Neural crest cell (in vitro differentiated cells): ENCODE data around the gene SLC4A2. TPM values are rescaled to one million over a fixed set of nuclear protein-coding genes. Genes with fewer than 3 reads are reported as not detected.
A peak's percentile ranks its signal among the peaks of the same experiment; 100 is the strongest.

Source experiments
- DNase-seq: peaks from one replicate; pipeline ENCODE4 v3.0.0; 2021; ENCODE audit warnings: low read depth, mixed read lengths, low spot score
- H3K27ac Mint-ChIP-seq: one replicate; pipeline ENCODE4 v1.8.0; 2021; ENCODE audit warnings: mild to moderate bottlenecking, mixed read lengths; ENCODE audit not compliant: unreplicated experiment
- H3K27me3 Mint-ChIP-seq: 2 replicates; pipeline ENCODE4 v1.8.0; 2021; ENCODE audit warnings: low read depth, mild to moderate bottlenecking, mixed read lengths
- H3K36me3 Mint-ChIP-seq: 2 replicates; pipeline ENCODE4 v1.8.0; 2021; ENCODE audit warnings: low read depth, mild to moderate bottlenecking, mixed read lengths
- H3K4me1 Mint-ChIP-seq: 2 replicates; pipeline ENCODE4 v1.8.0; 2021; ENCODE audit warnings: mixed read lengths
- H3K4me3 Mint-ChIP-seq: one replicate; pipeline ENCODE4 v1.8.0; 2021; ENCODE audit warnings: mild to moderate bottlenecking, mixed read lengths
- H3K9me3 Mint-ChIP-seq: 2 replicates; pipeline ENCODE4 v1.8.0; 2021; ENCODE audit warnings: mixed read lengths
- CTCF ChIP-seq: fragments of 200-600 bp; sonication (generic); conservative IDR thresholded peaks from 2 replicates; pipeline ENCODE4 v1.5.0; 2021; ENCODE audit warnings: antibody characterized with exemption, mild to moderate bottlenecking
- total RNA-seq: library from RNA; stranded (reverse); gene quantifications from 2 replicates; pipeline ENCODE4 v1.2.1, GENCODE V29; 2021

Gene SLC4A2
- total RNA-seq, 1 donor from 2014 or later: 139 TPM

GRCh38 chr7:151075662-151075971 lies 16.2 kb downstream of the SLC4A2 start:
- H3K27ac Mint-ChIP-seq: peak overlapping the region; percentile 43
- DNase-seq: no peak
- peaks cover 17% of the 10 kb centered on the region for H3K4me1 Mint-ChIP-seq
- peaks cover 7% of the 10 kb centered on the region for H3K36me3 Mint-ChIP-seq
- TF ChIP-seq CTCF: no peak
- H3K4me3 Mint-ChIP-seq: peak overlapping the region; percentile 71
- H3K9me3 Mint-ChIP-seq: no peaks in the 10 kb centered on the region
- no peaks in the 10 kb centered on the region for H3K27me3 Mint-ChIP-seq

GRCh38 chr7:151075978-151076426 lies 16.6 kb downstream of the SLC4A2 start:
- Mint-ChIP-seq H3K4me1 (peaks cover 17% of the 10 kb centered on the region), H3K4me3 (peak overlapping the region; percentile 71), H3K9me3 (no peaks in the 10 kb centered on the region), H3K36me3 (peaks cover 7% of the 10 kb centered on the region), H3K27me3 (no peaks in the 10 kb centered on the region), H3K27ac (no peak overlapping the region)
- no peak for DNase-seq
- TF ChIP-seq CTCF: no peak

GRCh38 chr7:151076863-151077704 lies 17.7 kb downstream of the SLC4A2 start:
- Mint-ChIP-seq H3K36me3 (peaks cover 7% of the 10 kb centered on the region), H3K4me1 (peaks cover 17% of the 10 kb centered on the region), H3K4me3 (peak overlapping the region; percentile 57), H3K27ac (no peak overlapping the region), H3K9me3 (no peaks in the 10 kb centered on the region), H3K27me3 (no peaks in the 10 kb centered on the region)
- peak; percentile 47 for DNase-seq
- peak; percentile 46 for TF ChIP-seq CTCF

GRCh38 chr7:151077705-151078232 lies 18.4 kb downstream of the SLC4A2 start:
- no peak for DNase-seq
- no peaks in the 10 kb centered on the region for H3K27me3 Mint-ChIP-seq
- TF ChIP-seq CTCF: no peak
- no peaks in the 10 kb centered on the region for H3K9me3 Mint-ChIP-seq
- peaks cover 7% of the 10 kb centered on the region for H3K36me3 Mint-ChIP-seq
- H3K4me3 Mint-ChIP-seq: peak overlapping the region; percentile 91
- peaks cover 20% of the 10 kb centered on the region for H3K4me1 Mint-ChIP-seq
- H3K27ac Mint-ChIP-seq: peak overlapping the region; percentile 14

- no peaks in the 10 kb centered on the region for H3K27me3 Mint-ChIP-seq
- no peak for DNase-seq
- peaks cover 22% of the 10 kb centered on the region for H3K4me1 Mint-ChIP-seq
- H3K9me3 Mint-ChIP-seq: no peaks in the 10 kb centered on the region
- TF ChIP-seq CTCF: no peak
- H3K36me3 Mint-ChIP-seq: peaks cover 7% of the 10 kb centered on the region
- peak overlapping the region; percentile 91 for H3K4me3 Mint-ChIP-seq
- peak overlapping the region; percentile 14 for H3K27ac Mint-ChIP-seq
These were observed 19.0 kb downstream of the SLC4A2 start for GRCh38 chr7:151078233-151079040.
